Upper lobe of right lung (tissue), 1 donor: Measurements from ENCODE around the gene SRPK2. TPM values are rescaled to one million over a fixed set of nuclear protein-coding genes. Genes with fewer than 3 reads are reported as not detected.
"Not testable (repeated sequence)": the region's sequence is repeated elsewhere in the genome, so short reads cannot be mapped to it uniquely, and the experiment has no call there.

Experiments used
- ATAC-seq: fragments of 200-7000 bp; cut with Tn5 transposase; one replicate; pipeline ENCODE4 v1.9.1; 2020; ENCODE audit warnings: mild to moderate bottlenecking, moderate library complexity
- DNase-seq: peaks from one replicate; pipeline ENCODE4 v3.0.0-alpha.2; 2020
- H3K27ac ChIP-seq: fragments of 200-600 bp; one replicate; pipeline ENCODE4 v1.8.0; 2022
- H3K27me3 ChIP-seq: fragments of 200-600 bp; one replicate; pipeline ENCODE4 v1.8.0; 2022; ENCODE audit warnings: mild to moderate bottlenecking
- H3K36me3 ChIP-seq: fragments of 200-600 bp; one replicate; pipeline ENCODE4 v1.8.0; 2022
- H3K4me1 ChIP-seq: fragments of 200-600 bp; one replicate; pipeline ENCODE4 v1.8.0; 2022
- H3K4me3 ChIP-seq: fragments of 200-600 bp; one replicate; pipeline ENCODE4 v1.8.0; 2022; ENCODE audit warnings: mild to moderate bottlenecking
- H3K9me3 ChIP-seq: fragments of 200-600 bp; one replicate; pipeline ENCODE4 v1.8.0; 2022
- CTCF ChIP-seq: fragments of 200-600 bp; IDR thresholded peaks from one replicate; pipeline ENCODE4 v1.8.0; 2022; ENCODE audit warnings: antibody characterized with exemption
- intact Hi-C: fragments of 100-400 bp; cut with DNase I; formaldehyde crosslinking; loops from one replicate; pipeline ENCODE4 v1.11.0; 2022
- total RNA-seq: library from RNA; stranded (reverse); fragmentation: NEBNext Ultra II Directional; extraction: Animal tissue kit (Norgen Biotek cat#: 25700); gene quantifications from one replicate; pipeline ENCODE4 v1.2.1, GENCODE V29; 2021
- donor health status: DM: no; HTN: yes; CAD: no; lungs with severe emphysema.

Gene SRPK2
- total RNA-seq, 1 donor from 2014 or later: 48.5 TPM

GRCh38 chr7:105339404-105340323, 49.1 kb downstream of the SRPK2 start:
- H3K27me3 ChIP-seq: no peaks in the 10 kb centered on the region
- ATAC-seq (no peak), DNase-seq (no peak)
- intact Hi-C loops: no loop called here
- H3K4me1 ChIP-seq: peaks cover 7% of the 10 kb centered on the region
- no peaks in the 10 kb centered on the region for H3K36me3 ChIP-seq
- H3K9me3 ChIP-seq: no peaks in the 10 kb centered on the region
- no peak overlapping the region for H3K4me3 ChIP-seq
- no peak for TF ChIP-seq CTCF
- H3K27ac ChIP-seq: no peak overlapping the region

- TF ChIP-seq CTCF: no peak
- no peaks in the 10 kb centered on the region for H3K36me3 ChIP-seq
- no peak overlapping the region for H3K4me3 ChIP-seq
- H3K27ac ChIP-seq: no peak overlapping the region
- no peaks in the 10 kb centered on the region for H3K27me3 ChIP-seq
- intact Hi-C loops: no loop called here
- H3K9me3 ChIP-seq: no peaks in the 10 kb centered on the region
- ATAC-seq: no peak
- no peak for DNase-seq
- peaks cover 7% of the 10 kb centered on the region for H3K4me1 ChIP-seq
Observed at GRCh38 chr7:105337529-105337928, 51.2 kb downstream of the SRPK2 start.

GRCh38 chr7:105336009-105336408, 52.7 kb downstream of the SRPK2 start:
- Histone ChIP-seq H3K27me3 (no peaks in the 10 kb centered on the region), H3K36me3 (no peaks in the 10 kb centered on the region), H3K27ac (no peak overlapping the region), H3K4me3 (no peak overlapping the region), H3K9me3 (no peaks in the 10 kb centered on the region), H3K4me1 (peaks cover 7% of the 10 kb centered on the region)
- DNase-seq: no peak
- ATAC-seq: no peak
- TF ChIP-seq CTCF: peak; percentile 40
- intact Hi-C loops: no loop called here

GRCh38 chr7:105332661-105333060, 56.1 kb downstream of the SRPK2 start:
- intact Hi-C loops: not testable (repeated sequence)

GRCh38 chr7:105330526-105330925, 58.2 kb downstream of the SRPK2 start:
- Histone ChIP-seq H3K4me1 (no peaks in the 10 kb centered on the region), H3K9me3 (no peaks in the 10 kb centered on the region), H3K36me3 (no peaks in the 10 kb centered on the region), H3K27ac (no peak overlapping the region), H3K4me3 (no peak overlapping the region), H3K27me3 (no peaks in the 10 kb centered on the region)
- intact Hi-C loops: no loop called here
- ATAC-seq (no peak), DNase-seq (no peak)
- TF ChIP-seq CTCF: no peak

More at GRCh38 chr7:105332661-105333060, 56.1 kb downstream of the SRPK2 start:
- ATAC-seq, H3K9me3 ChIP-seq, H3K36me3 ChIP-seq, H3K27me3 ChIP-seq, DNase-seq, H3K27ac ChIP-seq, H3K4me1 ChIP-seq, H3K4me3 ChIP-seq: not testable (repeated sequence)

GRCh38 chr7:105327201-105327600, 61.5 kb downstream of the SRPK2 start:
- intact Hi-C loops: no loop called here

More at GRCh38 chr7:105327201-105327600, 61.5 kb downstream of the SRPK2 start:
- ATAC-seq: no peak
- no peak overlapping the region for H3K4me3 ChIP-seq
- DNase-seq: no peak
- no peaks in the 10 kb centered on the region for H3K27me3 ChIP-seq
- no peaks in the 10 kb centered on the region for H3K4me1 ChIP-seq
- no peak overlapping the region for H3K27ac ChIP-seq
- no peaks in the 10 kb centered on the region for H3K9me3 ChIP-seq
- no peak for TF ChIP-seq CTCF
- no peaks in the 10 kb centered on the region for H3K36me3 ChIP-seq
